Testis (tissue), 2 donors: ENCODE measurements around the gene APLF.

Experiments
- CTCF ChIP-seq, 3 experiments: fragments of 450-650 bp in 2 of 3; fragments of 200-600 bp in 1 of 3; sonication (generic) in 1 of 3; IDR thresholded peaks; one replicate each; pipeline ENCODE4 v1.5.1; 2016 to 2019; ENCODE audit warnings: antibody characterized with exemption in 3 of 3, mild to moderate bottlenecking in 2 of 3, moderate library complexity in 1 of 3
- POLR2A ChIP-seq: fragments of 450-650 bp; IDR thresholded peaks from one replicate; pipeline ENCODE4 v1.6.1; 2017; ENCODE audit warnings: antibody characterized with exemption, mild to moderate bottlenecking, moderate library complexity

GRCh38 chr2:68467077-68467960 is at the start of gene APLF, which contains the start of gene FBXO48:
- no peak for TF ChIP-seq CTCF (IDR thresholded peaks at IDR 0.05)
- peak; percentile 55 for TF ChIP-seq POLR2A
